AG09319 (cell line): ENCODE measurements around the gene CHTF8.

Source experiments
- DNase-seq: peaks from one replicate; pipeline ENCODE4 v3.0.0-alpha.2; 2010; ENCODE audit warnings: low read depth; ENCODE audit errors: extremely low read depth
- TF ChIP-seq, protein P1 (sequence below): IDR thresholded peaks from 2 replicates; pipeline ENCODE4 v1.5.1; 2011; ENCODE audit warnings: low read depth, mild to moderate bottlenecking, inconsistent platforms, low read length, moderate library complexity

CHTF8 gene

GRCh38 chr16:69109486-69110270 lies 22.7 kb downstream of the CHTF8 start:
- TF ChIP-seq, protein P1, sequence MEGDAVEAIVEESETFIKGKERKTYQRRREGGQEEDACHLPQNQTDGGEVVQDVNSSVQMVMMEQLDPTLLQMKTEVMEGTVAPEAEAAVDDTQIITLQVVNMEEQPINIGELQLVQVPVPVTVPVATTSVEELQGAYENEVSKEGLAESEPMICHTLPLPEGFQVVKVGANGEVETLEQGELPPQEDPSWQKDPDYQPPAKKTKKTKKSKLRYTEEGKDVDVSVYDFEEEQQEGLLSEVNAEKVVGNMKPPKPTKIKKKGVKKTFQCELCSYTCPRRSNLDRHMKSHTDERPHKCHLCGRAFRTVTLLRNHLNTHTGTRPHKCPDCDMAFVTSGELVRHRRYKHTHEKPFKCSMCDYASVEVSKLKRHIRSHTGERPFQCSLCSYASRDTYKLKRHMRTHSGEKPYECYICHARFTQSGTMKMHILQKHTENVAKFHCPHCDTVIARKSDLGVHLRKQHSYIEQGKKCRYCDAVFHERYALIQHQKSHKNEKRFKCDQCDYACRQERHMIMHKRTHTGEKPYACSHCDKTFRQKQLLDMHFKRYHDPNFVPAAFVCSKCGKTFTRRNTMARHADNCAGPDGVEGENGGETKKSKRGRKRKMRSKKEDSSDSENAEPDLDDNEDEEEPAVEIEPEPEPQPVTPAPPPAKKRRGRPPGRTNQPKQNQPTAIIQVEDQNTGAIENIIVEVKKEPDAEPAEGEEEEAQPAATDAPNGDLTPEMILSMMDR, result no peak
- DNase-seq, result no peak

DNA sequence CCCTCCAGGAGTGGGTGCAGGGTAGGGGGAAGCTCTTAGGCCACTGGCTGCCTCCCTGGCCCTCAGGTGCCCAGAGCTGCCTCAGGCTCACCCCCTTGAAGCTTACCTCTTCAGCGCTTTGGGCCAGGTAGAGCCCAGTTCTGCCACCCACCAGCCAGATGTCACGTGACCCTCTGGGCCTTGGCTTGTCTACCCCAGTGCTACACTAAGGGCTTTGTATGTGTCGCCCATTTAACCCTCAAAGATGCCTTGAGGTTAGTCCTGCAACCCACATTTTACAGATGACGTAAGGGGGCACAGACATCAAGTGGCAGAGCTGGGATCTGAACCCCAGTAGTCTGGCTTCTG lies 23.5 kb downstream of the CHTF8 start:
- DNase-seq, result no peak

DNA sequence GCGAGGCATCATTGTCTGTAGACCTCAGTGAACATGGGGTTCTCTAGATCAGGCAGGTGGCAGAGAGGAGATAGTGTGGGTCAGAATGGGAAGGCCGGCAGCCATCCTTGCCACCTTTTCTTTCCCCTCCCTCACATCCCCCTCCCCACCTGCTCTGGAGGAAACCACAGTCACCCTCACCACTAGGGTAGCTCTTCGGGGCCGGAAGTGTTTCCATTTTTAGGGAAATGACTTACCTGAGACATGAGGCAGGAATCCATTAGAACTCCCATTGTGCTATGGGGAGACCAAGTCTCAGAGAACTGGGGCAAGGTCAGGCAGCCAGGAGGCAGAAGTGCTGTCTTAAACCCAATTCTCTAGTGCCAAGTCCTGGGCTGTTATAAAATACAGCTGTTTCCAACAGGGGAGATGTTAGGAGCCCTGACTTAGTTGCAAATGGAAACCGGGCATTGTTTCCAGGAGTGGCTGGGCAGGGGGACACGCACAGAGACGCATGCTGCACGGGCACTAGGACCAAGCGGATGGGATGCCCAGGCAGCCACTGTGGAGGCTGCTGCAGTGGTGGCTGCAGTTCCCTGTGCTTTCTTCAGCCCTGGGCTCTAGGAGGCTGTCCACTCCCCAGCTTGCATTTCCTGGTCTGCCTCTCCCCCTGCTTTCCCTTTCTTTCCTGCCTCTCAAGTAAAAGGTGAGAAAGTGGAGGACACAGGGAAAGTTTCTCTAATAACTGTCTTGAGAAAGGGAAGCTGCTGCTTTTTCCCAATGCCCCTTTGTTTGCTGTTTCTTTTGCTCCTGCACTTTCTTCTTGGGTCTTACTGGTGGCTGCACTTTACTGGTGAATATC lies 24.1 kb downstream of the CHTF8 start:
- TF ChIP-seq, protein P1, result no peak
- DNase-seq, result no peak

More for the DNA sequence above, 23.5 kb downstream of the CHTF8 start:
- TF ChIP-seq, protein P1, result no peak

- TF ChIP-seq, protein P1, result no peak
- no peak for DNase-seq
These were observed 24.9 kb downstream of the CHTF8 start for GRCh38 chr16:69107316-69107962.

- TF ChIP-seq, protein P1, result no peak
These were observed 25.7 kb downstream of the CHTF8 start for GRCh38 chr16:69106491-69107315.

DNA sequence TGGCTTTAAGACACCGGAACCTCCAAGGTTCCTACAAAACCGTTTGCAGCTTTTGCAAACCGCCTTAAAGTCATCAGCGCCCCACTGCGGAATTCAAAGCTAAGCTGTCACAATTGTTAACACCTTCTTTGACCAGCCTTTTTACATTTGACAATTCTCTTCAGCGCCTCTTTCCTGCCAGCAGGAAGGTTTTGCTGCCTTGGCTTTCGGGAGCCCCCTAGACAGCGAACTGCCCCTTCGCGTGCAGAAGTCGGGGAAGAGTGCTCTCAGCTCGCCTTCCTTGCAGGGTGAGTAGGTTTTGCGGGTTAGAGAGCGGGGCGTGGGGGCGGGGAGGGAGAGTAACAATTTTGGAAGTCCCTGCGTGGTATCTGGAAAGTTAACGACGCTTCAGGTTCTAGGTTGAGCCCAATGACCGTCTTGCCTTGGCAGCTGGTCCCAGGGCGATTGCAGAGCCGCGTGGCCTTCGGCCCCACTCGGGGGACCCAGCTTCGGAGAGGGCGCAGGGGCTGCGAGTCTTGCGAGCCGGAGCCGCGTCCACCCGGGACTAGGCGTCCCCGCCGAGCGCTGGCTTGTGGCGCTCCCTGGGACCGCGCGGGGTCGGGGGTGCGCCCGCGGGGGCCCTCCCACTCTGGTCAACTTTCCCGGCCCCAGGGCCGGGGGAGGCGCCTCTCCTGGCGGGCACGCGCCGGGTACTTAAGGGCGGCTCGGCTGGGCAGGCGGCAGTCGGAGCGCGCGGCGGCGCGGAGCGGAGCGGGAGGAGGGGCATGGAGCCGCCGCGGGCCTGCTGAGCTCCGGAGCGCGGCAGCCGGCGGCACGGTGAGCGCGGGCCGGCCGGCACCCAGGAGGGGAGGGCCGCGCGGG lies 26.7 kb downstream of the CHTF8 start, which contains the start of gene HAS3:
HAS3 (plus strand) TSS at position 153 of the 861 bp plus-strand sequence. CDS start 3,743 bp downstream, outside the sequence.
- TF ChIP-seq, protein P1, result peak; percentile 23
- DNase-seq, result no peak

More at GRCh38 chr16:69106491-69107315, 25.7 kb downstream of the CHTF8 start:
- no peak for DNase-seq
